ENCODE data around the gene CREB1.

The CREB1 gene

GRCh38 chr2:207512356-207512755, 17.4 kb upstream of the CREB1 start:
- no peak for TF ChIP-seq CTCF (IDR thresholded peaks at IDR 0.05; ENCODE audit: insufficient read depth, low read length, poor library complexity, severe bottlenecking)
- Histone ChIP-seq H3K36me3 (ENCODE audit: control insufficient read depth, insufficient read depth, low read length) (no peaks in the 10 kb centered on the region), H3K4me3 (replicated peaks; ENCODE audit: low read depth, low read length) (no peak overlapping the region), H3K27me3 (replicated peaks; ENCODE audit: control insufficient read depth, insufficient read depth, low read length) (no peaks in the 10 kb centered on the region)
- DNase-seq (ENCODE audit: extremely low read depth, insufficient read length): no peak

GRCh38 chr2:207513551-207514257, 16.1 kb upstream of the CREB1 start:
- no peak overlapping the region for H3K4me3 ChIP-seq (replicated peaks; ENCODE audit: low read depth, low read length)
- no peaks in the 10 kb centered on the region for H3K27me3 ChIP-seq (replicated peaks; ENCODE audit: control insufficient read depth, insufficient read depth, low read length)
- TF ChIP-seq CTCF (IDR thresholded peaks at IDR 0.05; ENCODE audit: insufficient read depth, low read length, poor library complexity, severe bottlenecking): no peak
- H3K36me3 ChIP-seq (ENCODE audit: control insufficient read depth, insufficient read depth, low read length): no peaks in the 10 kb centered on the region
- DNase-seq (ENCODE audit: extremely low read depth, insufficient read length): no peak

GRCh38 chr2:207514451-207514850, 15.3 kb upstream of the CREB1 start:
- Histone ChIP-seq H3K36me3 (ENCODE audit: control insufficient read depth, insufficient read depth, low read length) (no peaks in the 10 kb centered on the region), H3K4me3 (replicated peaks; ENCODE audit: low read depth, low read length) (no peak overlapping the region), H3K27me3 (replicated peaks; ENCODE audit: control insufficient read depth, insufficient read depth, low read length) (no peaks in the 10 kb centered on the region)
- no peak for TF ChIP-seq CTCF (IDR thresholded peaks at IDR 0.05; ENCODE audit: insufficient read depth, low read length, poor library complexity, severe bottlenecking)
- no peak for DNase-seq (ENCODE audit: extremely low read depth, insufficient read length)

- no peak overlapping the region for H3K4me3 ChIP-seq (replicated peaks; ENCODE audit: low read depth, low read length)
- H3K36me3 ChIP-seq (ENCODE audit: control insufficient read depth, insufficient read depth, low read length): no peaks in the 10 kb centered on the region
- no peaks in the 10 kb centered on the region for H3K27me3 ChIP-seq (replicated peaks; ENCODE audit: control insufficient read depth, insufficient read depth, low read length)
- no peak for DNase-seq (ENCODE audit: extremely low read depth, insufficient read length)
- TF ChIP-seq CTCF (IDR thresholded peaks at IDR 0.05; ENCODE audit: insufficient read depth, low read length, poor library complexity, severe bottlenecking): no peak
These were observed 14.1 kb upstream of the CREB1 start for GRCh38 chr2:207515671-207516070.

GRCh38 chr2:207516206-207516605, 13.6 kb upstream of the CREB1 start:
- no peak overlapping the region for H3K4me3 ChIP-seq (replicated peaks; ENCODE audit: low read depth, low read length)
- H3K27me3 ChIP-seq (replicated peaks; ENCODE audit: control insufficient read depth, insufficient read depth, low read length): no peaks in the 10 kb centered on the region
- no peaks in the 10 kb centered on the region for H3K36me3 ChIP-seq (ENCODE audit: control insufficient read depth, insufficient read depth, low read length)
- no peak for TF ChIP-seq CTCF (IDR thresholded peaks at IDR 0.05; ENCODE audit: insufficient read depth, low read length, poor library complexity, severe bottlenecking)
- DNase-seq (ENCODE audit: extremely low read depth, insufficient read length): no peak

- no peaks in the 10 kb centered on the region for H3K27me3 ChIP-seq (replicated peaks; ENCODE audit: control insufficient read depth, insufficient read depth, low read length)
- H3K36me3 ChIP-seq (ENCODE audit: control insufficient read depth, insufficient read depth, low read length): no peaks in the 10 kb centered on the region
- H3K4me3 ChIP-seq (replicated peaks; ENCODE audit: low read depth, low read length): no peak overlapping the region
- no peak for DNase-seq (ENCODE audit: extremely low read depth, insufficient read length)
- no peak for TF ChIP-seq CTCF (IDR thresholded peaks at IDR 0.05; ENCODE audit: insufficient read depth, low read length, poor library complexity, severe bottlenecking)
These were observed 6.8 kb upstream of the CREB1 start for GRCh38 chr2:207523005-207523404.
